HUES6 (cell line): ENCODE results near the gene KHK.

Experiments used
- H3K27ac ChIP-seq: 2 replicates; pipeline ENCODE4 v1.7.0; 2013; ENCODE audit warnings: low read depth, mild to moderate bottlenecking, low read length, inconsistent platforms
- H3K27me3 ChIP-seq: 2 replicates; pipeline ENCODE4 v1.6.1; 2013; ENCODE audit warnings: low read length; ENCODE audit not compliant: control insufficient read depth, insufficient read depth
- H3K36me3 ChIP-seq: 2 replicates; pipeline ENCODE4 v1.6.1; 2013; ENCODE audit warnings: low read length; ENCODE audit not compliant: control insufficient read depth, insufficient read depth
- H3K4me1 ChIP-seq: 2 replicates; pipeline ENCODE4 v1.6.1; 2013; ENCODE audit warnings: low read length; ENCODE audit not compliant: control insufficient read depth, insufficient read depth
- H3K4me3 ChIP-seq: 2 replicates; pipeline ENCODE4 v1.5.1; 2013; ENCODE audit warnings: low read depth, low read length
- H3K9ac ChIP-seq: one replicate; pipeline ENCODE4 v1.6.1; 2013; ENCODE audit warnings: mild to moderate bottlenecking, low read length
- H3K9me3 ChIP-seq: 2 replicates; pipeline ENCODE4 v1.6.1; 2013; ENCODE audit warnings: low read depth, low read length; ENCODE audit not compliant: control insufficient read depth, insufficient read depth

The KHK gene

DNA sequence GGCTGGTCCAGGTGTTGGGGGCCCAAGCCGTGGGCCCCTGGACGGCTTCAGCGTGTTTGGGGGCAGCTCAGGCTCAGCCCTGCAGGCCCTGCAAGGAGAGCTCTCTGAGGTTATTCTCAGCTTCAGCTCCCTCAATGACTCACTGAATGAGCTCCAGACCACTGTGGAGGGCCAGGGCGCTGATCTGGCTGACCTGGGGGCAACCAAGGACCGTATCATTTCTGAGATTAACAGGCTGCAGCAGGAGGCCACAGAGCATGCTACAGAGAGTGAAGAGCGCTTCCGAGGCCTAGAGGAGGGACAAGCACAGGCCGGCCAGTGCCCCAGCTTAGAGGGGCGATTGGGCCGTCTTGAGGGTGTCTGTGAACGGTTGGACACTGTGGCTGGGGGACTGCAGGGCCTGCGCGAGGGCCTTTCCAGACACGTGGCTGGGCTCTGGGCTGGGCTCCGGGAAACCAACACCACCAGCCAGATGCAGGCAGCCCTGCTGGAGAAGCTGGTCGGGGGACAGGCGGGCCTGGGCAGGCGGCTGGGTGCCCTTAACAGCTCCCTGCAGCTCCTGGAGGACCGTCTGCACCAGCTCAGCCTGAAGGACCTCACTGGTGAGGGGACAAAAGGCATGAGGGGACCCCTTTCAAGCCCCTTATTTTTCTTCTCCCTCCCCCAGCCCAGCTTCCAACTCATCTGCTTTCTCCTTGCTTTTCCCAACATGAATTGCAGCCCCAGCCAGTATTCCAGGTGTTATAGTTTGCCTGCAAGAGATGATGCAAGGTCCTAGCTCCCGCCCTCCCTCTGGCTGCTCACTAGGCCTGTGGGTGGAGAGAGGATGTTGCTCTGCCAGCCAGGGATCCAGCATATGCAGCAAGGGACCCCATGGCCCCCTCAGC, 2.9 kb upstream of the KHK start:
- Histone ChIP-seq H3K9ac (no peak overlapping the region), H3K9me3 (no peaks in the 10 kb centered on the region), H3K4me3 (no peak overlapping the region), H3K27ac (no peak overlapping the region), H3K4me1 (peaks cover 25% of the 10 kb centered on the region), H3K27me3 (peaks cover 10% of the 10 kb centered on the region; the same call in 1 of the 2 replicates), H3K36me3 (no peaks in the 10 kb centered on the region)

GRCh38 chr2:27084297-27085061, 2.1 kb upstream of the KHK start:
- no peak overlapping the region for H3K4me3 ChIP-seq

DNA sequence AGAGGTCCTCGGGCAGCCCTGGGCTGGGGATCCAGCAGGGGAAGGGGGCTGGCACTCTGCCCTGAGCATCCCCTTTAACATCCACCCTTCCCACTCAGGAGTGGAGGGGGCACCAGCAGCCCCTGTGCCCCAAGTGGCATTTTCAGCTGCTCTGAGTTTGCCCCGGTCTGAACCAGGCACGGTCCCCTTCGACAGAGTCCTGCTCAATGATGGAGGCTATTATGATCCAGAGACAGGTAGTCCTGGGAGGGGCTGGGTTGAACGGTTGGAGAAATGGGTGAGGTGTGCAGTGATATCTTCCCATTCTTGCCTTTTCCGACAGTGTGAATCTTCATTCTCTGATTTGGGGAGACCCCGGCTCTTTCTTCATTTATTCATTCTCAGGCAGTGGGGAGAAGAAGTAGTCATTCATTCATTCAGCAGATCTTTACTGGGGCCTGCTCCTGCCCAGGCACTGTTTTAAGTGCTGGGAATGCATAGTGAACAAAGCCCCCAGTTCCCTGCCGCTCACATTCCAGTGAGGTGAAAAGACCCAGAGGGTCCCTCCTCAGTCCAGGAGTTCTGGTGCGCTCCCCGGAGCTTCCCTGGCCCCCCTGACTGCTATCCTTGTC, 1.4 kb upstream of the KHK start:
- H3K4me1 ChIP-seq = peaks cover 18% of the 10 kb centered on the region
- no peaks in the 10 kb centered on the region for H3K9me3 ChIP-seq
- H3K4me3 ChIP-seq = peak overlapping the region; percentile 64
- peaks cover 10% of the 10 kb centered on the region; the same call in 1 of the 2 replicates for H3K27me3 ChIP-seq
- no peaks in the 10 kb centered on the region for H3K36me3 ChIP-seq
- H3K27ac ChIP-seq = no peak overlapping the region
- peak overlapping the region; percentile 47 for H3K9ac ChIP-seq

More at GRCh38 chr2:27084297-27085061, 2.1 kb upstream of the KHK start:
- no peak overlapping the region for H3K27ac ChIP-seq
- no peaks in the 10 kb centered on the region for H3K9me3 ChIP-seq
- H3K4me1 ChIP-seq = peaks cover 18% of the 10 kb centered on the region
- no peaks in the 10 kb centered on the region for H3K36me3 ChIP-seq
- H3K27me3 ChIP-seq = peaks cover 10% of the 10 kb centered on the region; the same call in 1 of the 2 replicates
- no peak overlapping the region for H3K9ac ChIP-seq

DNA sequence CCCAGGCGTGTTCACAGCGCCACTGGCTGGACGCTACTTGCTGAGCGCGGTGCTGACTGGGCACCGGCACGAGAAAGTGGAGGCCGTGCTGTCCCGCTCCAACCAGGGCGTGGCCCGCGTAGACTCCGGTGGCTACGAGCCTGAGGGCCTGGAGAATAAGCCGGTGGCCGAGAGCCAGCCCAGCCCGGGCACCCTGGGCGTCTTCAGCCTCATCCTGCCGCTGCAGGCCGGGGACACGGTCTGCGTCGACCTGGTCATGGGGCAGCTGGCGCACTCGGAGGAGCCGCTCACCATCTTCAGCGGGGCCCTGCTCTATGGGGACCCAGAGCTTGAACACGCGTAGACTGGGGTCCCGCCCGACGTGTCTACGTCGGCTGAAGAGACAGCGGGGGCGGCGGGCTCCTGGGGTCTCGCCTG, 891 bp upstream of the KHK start:
- Histone ChIP-seq H3K27ac (peak overlapping the region; percentile 41; the same call in 1 of the 2 replicates), H3K36me3 (no peaks in the 10 kb centered on the region), H3K4me3 (peak overlapping the region; percentile 64), H3K4me1 (peaks cover 15% of the 10 kb centered on the region), H3K27me3 (peaks cover 10% of the 10 kb centered on the region; the same call in 1 of the 2 replicates), H3K9ac (peak overlapping the region; percentile 47), H3K9me3 (no peaks in the 10 kb centered on the region)

- Histone ChIP-seq H3K36me3 (no peaks in the 10 kb centered on the region), H3K9ac (peak overlapping the region; percentile 47)
These were observed 365 bp upstream of the KHK start for GRCh38 chr2:27086090-27086723.

GRCh38 chr2:27087823-27088410, 1.3 kb downstream of the KHK start:
- H3K27ac ChIP-seq = no peak overlapping the region
- H3K36me3 ChIP-seq = no peaks in the 10 kb centered on the region
- H3K27me3 ChIP-seq = peaks cover 10% of the 10 kb centered on the region; the same call in 1 of the 2 replicates
- H3K9me3 ChIP-seq = no peaks in the 10 kb centered on the region
- H3K4me3 ChIP-seq = peak overlapping the region; percentile 64; the same call in 1 of the 2 replicates
- H3K9ac ChIP-seq = no peak overlapping the region
- 0 out of 2 replicates have a peak, but pooled peaks cover 7% of the 10 kb centered on the region for H3K4me1 ChIP-seq

More at GRCh38 chr2:27086090-27086723, 365 bp upstream of the KHK start:
- Histone ChIP-seq H3K4me1 (peaks cover 12% of the 10 kb centered on the region), H3K4me3 (peak overlapping the region; percentile 64), H3K27ac (peak overlapping the region; percentile 41; the same call in 1 of the 2 replicates), H3K27me3 (peaks cover 10% of the 10 kb centered on the region; the same call in 1 of the 2 replicates), H3K9me3 (no peaks in the 10 kb centered on the region)

DNA sequence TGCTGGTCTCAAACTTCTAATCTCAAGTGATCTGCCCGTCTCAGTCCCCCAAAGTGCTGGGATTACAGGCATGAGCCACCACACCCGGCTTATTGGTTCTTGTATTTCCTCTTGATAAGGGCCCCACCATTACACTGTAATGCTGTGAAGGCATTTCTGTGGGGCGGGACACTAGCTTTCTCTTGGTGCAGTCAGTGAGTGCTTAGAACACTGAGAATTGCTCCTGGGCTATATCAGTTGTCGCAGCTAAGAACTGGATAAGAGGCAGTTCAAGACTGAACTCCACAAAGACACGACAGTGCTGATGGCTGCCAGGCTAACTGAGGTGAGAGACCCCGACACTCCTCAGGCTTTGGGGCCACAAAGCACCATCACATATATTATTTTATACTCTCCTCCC, 2.1 kb downstream of the KHK start:
- H3K27ac ChIP-seq = no peak overlapping the region
- 0 out of 2 replicates have a peak, but pooled peaks cover 7% of the 10 kb centered on the region for H3K4me1 ChIP-seq
- no peaks in the 10 kb centered on the region for H3K9me3 ChIP-seq
- no peak overlapping the region for H3K9ac ChIP-seq
- H3K4me3 ChIP-seq = no peak overlapping the region
- no peaks in the 10 kb centered on the region for H3K36me3 ChIP-seq
- H3K27me3 ChIP-seq = peaks cover 10% of the 10 kb centered on the region; the same call in 1 of the 2 replicates

DNA sequence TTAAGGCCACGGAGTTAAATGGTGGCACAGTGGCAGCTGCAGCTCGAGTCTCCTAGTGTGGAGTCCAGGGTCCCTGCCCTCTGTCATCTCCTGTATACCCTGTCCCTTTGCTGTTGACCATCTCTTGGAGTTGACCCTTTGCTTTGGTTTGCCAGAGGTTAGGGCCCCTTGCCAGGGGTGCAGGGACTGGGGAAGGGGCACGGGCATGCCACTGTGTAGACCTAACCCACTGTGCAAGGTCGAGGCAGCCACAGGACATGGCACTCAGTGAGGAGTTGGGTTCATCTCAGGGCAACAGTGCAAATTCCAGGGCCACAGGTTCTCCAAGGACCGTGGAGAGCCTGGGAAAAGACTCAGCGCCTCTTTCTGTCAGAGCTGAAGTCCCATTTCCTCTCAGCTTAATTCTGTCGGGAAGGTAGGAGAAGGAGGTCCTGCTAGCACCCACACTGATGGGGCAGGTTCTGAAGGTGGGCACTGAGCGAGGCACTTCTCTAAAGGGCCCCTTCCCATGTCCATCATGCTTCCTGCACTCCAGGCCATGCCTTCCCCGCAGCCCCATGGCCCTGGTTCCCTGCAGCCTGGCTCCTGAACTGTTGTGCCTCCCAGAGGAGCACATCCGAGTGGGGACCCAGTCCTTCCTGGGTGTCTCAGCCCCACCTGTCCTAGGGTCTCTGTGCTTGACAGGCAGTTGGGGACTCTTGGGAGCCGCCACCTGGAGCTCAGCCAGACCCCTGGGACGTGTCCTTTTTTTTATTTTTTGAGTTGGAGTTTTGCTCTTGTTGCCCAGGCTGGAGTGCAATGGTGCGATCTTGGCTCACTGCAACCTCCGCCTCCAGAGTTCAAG, 2.8 kb downstream of the KHK start:
- no peaks in the 10 kb centered on the region for H3K36me3 ChIP-seq
- H3K4me1 ChIP-seq = 0 out of 2 replicates have a peak, but pooled peaks cover 7% of the 10 kb centered on the region
- H3K9ac ChIP-seq = no peak overlapping the region
- no peaks in the 10 kb centered on the region for H3K9me3 ChIP-seq
- no peak overlapping the region for H3K4me3 ChIP-seq
- no peak overlapping the region for H3K27ac ChIP-seq
- H3K27me3 ChIP-seq = peaks cover 10% of the 10 kb centered on the region; the same call in 1 of the 2 replicates

DNA sequence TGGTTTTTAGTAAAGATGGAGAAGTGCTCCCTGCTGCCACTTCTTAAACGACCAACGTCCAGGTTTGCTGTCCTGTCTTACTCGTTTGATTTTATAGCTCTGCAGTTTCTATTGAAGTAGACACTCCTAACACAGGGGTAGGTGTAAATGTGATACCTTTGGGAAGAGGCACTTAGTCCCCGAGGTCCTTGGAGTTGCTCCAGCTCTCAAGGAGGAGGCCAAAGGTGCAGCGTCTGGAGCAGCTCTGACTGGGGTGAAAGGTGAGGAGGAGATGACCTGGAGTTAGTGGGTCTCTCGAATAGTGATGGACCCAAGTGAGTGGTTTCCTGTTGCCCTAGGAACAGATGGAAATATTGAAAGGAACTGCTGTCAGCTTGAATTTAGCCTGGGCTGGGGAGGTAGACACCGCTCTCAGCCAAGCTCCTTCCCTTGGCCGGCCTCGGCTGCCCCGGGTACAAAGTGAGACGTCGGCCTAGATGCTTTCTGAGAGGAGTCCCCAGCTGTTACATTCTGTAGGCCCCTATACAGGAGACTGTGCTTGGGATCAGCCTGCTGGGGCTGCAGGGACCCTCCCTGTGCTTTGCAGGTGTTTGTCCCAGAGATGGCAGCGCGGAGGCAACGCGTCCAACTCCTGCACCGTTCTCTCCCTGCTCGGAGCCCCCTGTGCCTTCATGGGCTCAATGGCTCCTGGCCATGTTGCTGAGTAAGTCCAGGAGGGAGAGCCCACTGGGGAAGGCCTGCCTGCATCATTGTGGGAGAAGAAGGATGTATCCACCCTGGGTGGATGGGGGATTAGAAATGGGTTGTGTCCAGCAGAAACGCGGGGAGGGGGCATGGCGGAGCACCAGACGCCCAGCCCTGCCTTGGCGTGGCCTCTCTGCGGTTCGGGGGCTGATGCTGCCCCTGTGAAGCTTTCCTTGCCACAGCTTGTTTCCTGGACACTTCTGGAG, 5.4 kb downstream of the KHK start:
- peaks cover 8% of the 10 kb centered on the region; the same call in 1 of the 2 replicates for H3K27me3 ChIP-seq
- no peak overlapping the region for H3K9ac ChIP-seq
- H3K36me3 ChIP-seq = no peaks in the 10 kb centered on the region
- H3K4me3 ChIP-seq = no peak overlapping the region
- no peaks in the 10 kb centered on the region for H3K9me3 ChIP-seq
- peaks cover 10% of the 10 kb centered on the region for H3K4me1 ChIP-seq
- no peak overlapping the region for H3K27ac ChIP-seq
